ENCODE results near the gene FIBCD1. TPM values are rescaled to one million over a fixed set of nuclear protein-coding genes. Genes with fewer than 3 reads are reported as not detected.

Gene FIBCD1
- total RNA-seq, 2 donors from 2014 or later, result 0.20 to 4.6 TPM

DNA sequence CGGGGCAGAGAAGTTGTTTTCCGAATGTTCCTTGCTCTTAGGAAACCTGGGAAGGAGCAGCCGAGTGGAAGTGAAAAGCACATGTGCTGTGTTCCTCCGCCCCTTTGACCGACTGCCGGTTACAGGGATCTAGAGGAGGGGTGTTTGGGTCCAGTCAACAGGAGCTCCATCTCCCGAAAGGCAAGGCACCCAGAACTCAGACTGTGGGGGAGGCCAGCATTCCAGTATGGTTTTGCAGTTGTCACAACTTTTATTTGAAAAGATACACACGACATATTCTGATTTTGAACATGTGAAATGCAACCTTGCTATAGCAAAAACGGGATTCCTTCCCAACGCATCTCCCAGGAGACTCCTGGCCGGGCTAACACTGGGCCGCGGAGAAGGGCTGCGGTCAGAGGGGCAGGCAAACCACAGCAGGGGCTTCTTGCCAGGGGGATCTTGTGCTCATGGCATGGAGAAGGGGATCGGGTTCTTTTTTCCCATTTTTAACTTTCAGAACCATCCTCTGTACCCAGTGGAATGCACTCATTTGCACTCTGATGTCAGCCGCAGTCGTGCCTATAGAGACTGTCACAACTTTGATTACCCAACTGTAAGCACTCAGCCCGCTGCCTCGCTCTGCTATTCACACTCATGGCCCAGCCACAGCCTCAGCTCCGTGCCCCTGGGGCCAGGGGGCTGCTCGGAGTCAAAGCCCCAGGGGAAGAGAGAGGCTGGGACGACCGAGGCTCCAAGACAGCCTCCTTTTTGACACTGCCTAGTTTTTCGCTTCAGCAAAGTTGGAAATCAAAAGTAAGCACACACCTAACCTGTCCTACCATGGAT, 46.4 kb downstream of the FIBCD1 start:
- Histone ChIP-seq H3K4me1 (peaks cover 0 to 22% of the 10 kb centered on the region in 2 donors), H3K36me3 (peaks cover 40% of the 10 kb centered on the region), H3K9me3 (no peaks in the 10 kb centered on the region), H3K27me3 (no peaks in the 10 kb centered on the region), H3K4me3 (no peak overlapping the region), H3K27ac (no peak overlapping the region)
- TF ChIP-seq, protein P1, sequence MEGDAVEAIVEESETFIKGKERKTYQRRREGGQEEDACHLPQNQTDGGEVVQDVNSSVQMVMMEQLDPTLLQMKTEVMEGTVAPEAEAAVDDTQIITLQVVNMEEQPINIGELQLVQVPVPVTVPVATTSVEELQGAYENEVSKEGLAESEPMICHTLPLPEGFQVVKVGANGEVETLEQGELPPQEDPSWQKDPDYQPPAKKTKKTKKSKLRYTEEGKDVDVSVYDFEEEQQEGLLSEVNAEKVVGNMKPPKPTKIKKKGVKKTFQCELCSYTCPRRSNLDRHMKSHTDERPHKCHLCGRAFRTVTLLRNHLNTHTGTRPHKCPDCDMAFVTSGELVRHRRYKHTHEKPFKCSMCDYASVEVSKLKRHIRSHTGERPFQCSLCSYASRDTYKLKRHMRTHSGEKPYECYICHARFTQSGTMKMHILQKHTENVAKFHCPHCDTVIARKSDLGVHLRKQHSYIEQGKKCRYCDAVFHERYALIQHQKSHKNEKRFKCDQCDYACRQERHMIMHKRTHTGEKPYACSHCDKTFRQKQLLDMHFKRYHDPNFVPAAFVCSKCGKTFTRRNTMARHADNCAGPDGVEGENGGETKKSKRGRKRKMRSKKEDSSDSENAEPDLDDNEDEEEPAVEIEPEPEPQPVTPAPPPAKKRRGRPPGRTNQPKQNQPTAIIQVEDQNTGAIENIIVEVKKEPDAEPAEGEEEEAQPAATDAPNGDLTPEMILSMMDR (IDR thresholded peaks at IDR 0.05), result no peak
- DNase-seq (ENCODE audit: low spot score), result no peak

DNA sequence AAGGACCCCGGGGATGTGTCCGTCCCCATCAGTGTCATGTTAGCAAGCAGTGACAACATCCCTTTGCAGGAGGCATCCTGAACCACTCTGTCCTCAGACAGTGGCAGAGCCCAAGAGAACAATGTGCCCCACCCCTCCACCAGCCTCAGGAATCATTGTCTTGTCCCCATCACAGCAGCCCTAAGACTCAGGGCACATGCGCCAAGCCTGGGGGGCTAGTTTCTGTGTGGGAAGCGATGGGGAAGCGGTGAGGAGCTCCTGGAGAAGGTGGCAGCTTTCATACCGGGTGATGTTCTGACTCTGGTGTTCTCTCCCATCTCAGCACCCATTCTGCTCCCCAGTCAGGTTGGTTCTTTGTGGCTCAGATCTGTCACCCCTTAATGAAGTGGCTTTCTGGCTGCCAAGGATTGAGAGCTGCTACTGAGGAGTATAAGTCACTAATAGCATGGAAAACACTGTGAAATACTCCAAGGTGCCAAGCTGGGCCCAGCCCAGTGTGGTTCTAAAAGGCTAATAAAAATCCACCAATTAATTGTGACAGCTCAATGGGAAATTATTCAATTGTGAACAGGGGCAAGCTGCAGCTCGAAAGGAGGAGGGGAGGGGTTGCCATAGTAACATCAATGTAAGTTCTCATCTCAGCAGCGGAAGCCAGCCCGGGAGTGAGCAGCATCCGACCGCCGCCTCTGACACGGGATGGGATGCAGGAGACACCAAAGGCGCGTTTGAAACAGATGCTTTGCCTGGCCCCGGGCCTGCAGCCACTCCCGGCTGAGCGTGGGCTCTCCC, 47.2 kb downstream of the FIBCD1 start:
- H3K27me3 ChIP-seq, result no peaks in the 10 kb centered on the region
- no peaks in the 10 kb centered on the region for H3K9me3 ChIP-seq
- peaks cover 48% of the 10 kb centered on the region for H3K36me3 ChIP-seq
- no peak overlapping the region for H3K4me3 ChIP-seq
- TF ChIP-seq, protein P1 (IDR thresholded peaks at IDR 0.05), result no peak
- no peak overlapping the region for H3K27ac ChIP-seq
- H3K4me1 ChIP-seq, result peaks cover 0 to 22% of the 10 kb centered on the region in 2 donors
- no peak for DNase-seq (ENCODE audit: low spot score)

DNA sequence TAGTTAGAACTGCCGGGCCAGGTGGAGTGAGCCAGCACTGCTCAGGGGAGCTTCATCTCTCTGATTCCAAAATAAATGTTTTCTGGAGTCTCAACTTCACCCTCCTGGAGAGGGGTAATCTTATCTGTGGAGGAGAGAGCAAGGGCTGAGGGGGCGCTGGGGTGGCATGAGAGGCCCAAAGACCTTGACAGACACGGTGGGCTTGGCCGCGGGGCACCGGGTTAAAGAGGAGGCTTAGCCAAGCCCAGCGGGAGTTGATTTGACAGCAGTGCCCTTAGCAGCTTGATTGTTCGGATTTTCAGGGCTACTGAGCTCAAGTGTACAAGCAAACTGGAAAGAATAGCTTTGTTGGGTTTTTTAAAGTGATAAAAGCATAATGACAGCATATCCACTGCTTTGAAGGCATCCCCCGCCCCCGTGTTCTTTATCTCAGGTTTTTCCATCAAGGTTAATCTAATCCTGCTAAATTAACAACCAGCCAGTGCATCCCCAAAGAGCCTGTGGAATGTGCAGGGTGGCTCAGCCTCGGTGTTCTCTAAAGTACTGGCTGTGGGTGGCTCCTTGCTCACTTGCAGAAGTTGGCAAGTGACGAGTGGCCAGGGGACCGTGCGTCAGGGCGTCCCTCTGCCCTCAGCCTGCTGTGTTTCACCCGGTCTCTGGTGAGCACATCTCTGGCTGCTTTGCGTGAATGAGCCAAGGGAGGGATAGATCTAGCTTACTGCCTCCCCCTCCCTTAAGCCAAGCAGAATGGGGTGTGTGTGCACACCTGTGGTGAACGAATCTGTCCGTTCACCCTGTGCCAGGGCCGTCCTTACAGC, 48.0 kb downstream of the FIBCD1 start:
- TF ChIP-seq, protein P1 (IDR thresholded peaks at IDR 0.05), result no peak
- Histone ChIP-seq H3K4me1 (peaks cover 0 to 25% of the 10 kb centered on the region in 2 donors), H3K36me3 (peaks cover 56% of the 10 kb centered on the region), H3K4me3 (no peak overlapping the region), H3K27me3 (no peaks in the 10 kb centered on the region), H3K27ac (no peak overlapping the region), H3K9me3 (no peaks in the 10 kb centered on the region)
- DNase-seq (ENCODE audit: low spot score), result no peak

DNA sequence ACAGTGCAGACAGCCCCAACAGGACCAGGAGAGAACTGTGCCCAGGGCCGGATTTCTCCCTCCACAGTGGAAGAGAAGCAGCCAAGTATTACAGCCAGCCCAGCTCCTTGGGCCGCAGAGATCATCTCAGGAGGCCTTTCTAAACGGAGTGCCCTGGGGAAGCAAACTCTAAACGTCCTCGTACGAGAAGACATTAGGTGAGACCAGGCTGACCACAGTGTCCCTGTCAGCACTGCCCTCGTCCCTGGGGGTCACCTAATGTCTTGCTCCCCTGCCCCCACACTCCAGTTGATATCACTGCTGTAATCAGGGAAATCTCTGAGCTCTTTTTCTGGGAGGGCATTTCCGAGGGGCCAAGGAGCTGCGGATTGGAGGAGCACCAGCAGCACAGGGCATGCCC, 48.9 kb downstream of the FIBCD1 start:
- peaks cover 66% of the 10 kb centered on the region for H3K36me3 ChIP-seq
- H3K27me3 ChIP-seq, result no peaks in the 10 kb centered on the region
- H3K4me1 ChIP-seq, result peaks cover 0 to 25% of the 10 kb centered on the region in 2 donors
- TF ChIP-seq, protein P1 (IDR thresholded peaks at IDR 0.05), result no peak
- no peak for DNase-seq (ENCODE audit: low spot score)
- H3K27ac ChIP-seq, result no peak overlapping the region
- no peak overlapping the region for H3K4me3 ChIP-seq
- no peaks in the 10 kb centered on the region for H3K9me3 ChIP-seq

DNA sequence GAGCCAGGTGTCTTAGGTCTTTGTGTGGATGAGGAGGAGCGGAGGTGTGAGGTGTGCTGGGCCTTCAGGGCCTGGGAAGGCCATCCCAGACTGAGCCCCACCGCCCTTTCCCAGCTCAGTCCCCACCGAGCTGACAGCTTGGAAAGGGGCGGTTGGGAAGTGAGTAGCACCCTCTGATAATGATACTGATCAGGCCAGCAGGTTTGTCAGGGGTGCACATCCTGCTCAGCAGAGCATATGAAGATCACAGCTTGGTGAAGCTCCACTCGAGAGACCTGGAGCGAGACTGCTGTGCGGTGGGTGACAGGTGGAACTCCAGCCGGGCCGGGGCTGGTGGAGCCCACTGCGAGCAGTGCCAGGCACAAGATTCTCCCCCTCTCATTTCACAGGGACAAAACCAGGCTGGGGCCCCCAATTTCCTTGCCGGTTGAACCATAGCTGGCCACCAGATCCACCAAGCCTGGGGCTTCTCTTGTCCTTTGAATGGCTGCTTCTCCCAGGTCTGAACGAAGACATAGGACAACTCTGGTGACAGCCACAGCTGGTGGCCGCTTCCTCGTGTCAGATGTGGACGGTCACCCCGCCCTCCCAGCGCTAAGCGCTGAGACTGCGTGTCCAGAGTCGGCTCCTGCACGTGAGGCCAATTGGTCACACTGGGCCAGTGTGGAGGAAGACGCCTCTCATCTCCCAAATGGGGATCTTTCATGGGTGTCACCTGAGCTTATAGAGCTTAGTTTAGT, 50.7 kb downstream of the FIBCD1 start:
- Histone ChIP-seq H3K4me1 (peaks cover 0 to 9% of the 10 kb centered on the region in 2 donors), H3K9me3 (no peaks in the 10 kb centered on the region), H3K4me3 (no peak overlapping the region), H3K27ac (no peak overlapping the region), H3K27me3 (no peaks in the 10 kb centered on the region), H3K36me3 (peaks cover 82% of the 10 kb centered on the region)
- TF ChIP-seq, protein P1 (IDR thresholded peaks at IDR 0.05), result no peak
- no peak for DNase-seq (ENCODE audit: low spot score)
